AG09319 (cell line): Measurements from ENCODE around the gene PTH1R.

Experiments used
- DNase-seq: peaks from one replicate; pipeline ENCODE4 v3.0.0-alpha.2; 2010; ENCODE audit warnings: low read depth; ENCODE audit errors: extremely low read depth
- CTCF ChIP-seq: IDR thresholded peaks from 2 replicates; pipeline ENCODE4 v1.5.1; 2011; ENCODE audit warnings: low read depth, mild to moderate bottlenecking, inconsistent platforms, low read length, moderate library complexity

PTH1R gene

GRCh38 chr3:46861605-46862368 lies 15.7 kb upstream of the PTH1R start:
- no peak for TF ChIP-seq CTCF
- DNase-seq = no peak

- no peak for DNase-seq
- TF ChIP-seq CTCF = no peak
These were observed 15.0 kb upstream of the PTH1R start for GRCh38 chr3:46862369-46863025.

DNA sequence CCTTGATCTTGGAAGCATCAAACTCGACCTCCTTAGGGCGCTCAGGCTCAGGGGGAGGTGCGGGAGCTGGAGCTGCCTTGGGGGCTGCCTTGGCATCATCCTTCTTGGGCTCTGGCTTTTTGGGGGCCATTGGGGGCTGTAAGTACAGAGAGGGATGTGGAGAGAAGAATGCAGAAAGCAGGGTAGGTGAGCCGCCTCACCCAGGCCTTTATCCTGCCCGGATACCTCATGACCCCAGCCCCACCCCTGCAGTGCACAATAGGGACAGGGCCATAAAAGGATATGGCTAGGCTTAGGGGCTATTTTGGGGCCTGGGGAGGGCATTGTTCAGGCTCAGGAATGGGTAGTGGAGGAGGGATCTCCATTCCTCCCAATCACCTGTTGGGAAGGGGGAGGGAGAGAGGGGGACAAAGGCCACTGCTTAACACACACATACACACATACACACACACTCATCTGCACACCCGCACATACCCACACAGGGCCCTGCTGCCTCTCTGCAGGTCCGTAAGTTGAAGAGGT lies 14.2 kb upstream of the PTH1R start, which contains the start of gene MYL3:
Gene MYL3 (minus strand): TSS at position 184 of the 522 bp plus-strand sequence. CDS start 54 bp downstream, at position 130.
- no peak for DNase-seq
- no peak for TF ChIP-seq CTCF

DNA sequence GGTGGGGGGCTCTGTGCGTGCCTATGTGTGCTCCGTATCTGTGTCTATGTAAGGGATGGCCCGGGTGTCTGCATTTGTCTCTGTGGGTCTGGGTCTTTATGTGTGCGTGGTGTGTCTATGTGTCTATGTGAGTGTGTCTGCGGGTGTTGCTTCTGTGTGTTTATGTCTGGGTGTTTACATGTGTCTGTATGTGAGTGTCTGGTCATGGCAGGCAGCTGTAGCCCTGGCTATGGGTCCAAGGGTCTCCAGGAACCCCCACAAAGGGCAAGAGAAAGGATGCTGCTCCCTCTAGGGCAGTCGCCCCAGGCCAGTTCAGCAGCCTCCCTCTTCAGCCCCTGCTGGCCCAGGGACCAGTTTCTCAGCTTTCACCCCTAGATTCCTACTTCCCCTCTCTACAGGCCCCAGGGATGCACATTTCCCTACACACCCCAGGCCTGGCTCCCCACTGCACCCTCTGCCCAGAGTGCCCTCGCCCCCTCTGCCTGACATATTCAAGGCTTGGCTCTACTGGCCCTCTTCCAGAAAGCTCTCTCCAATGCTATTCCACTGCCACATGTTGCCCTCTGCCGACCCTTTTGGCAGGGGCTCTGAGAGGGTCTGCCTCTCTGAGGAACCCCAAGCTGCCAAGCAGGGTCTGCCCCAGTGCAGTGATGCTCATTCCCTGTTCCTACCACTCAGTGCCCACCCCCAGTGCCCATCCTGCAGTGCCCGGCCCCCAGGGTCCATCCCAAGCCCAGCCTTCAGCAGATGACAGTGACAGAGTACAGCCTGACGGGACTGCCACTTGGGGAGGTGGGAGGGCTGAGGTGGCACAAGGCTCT lies 13.2 kb upstream of the PTH1R start:
- TF ChIP-seq CTCF = no peak
- no peak for DNase-seq

GRCh38 chr3:46865031-46865507 lies 12.5 kb upstream of the PTH1R start:
- peak; percentile 30 for DNase-seq
- no peak for TF ChIP-seq CTCF

DNA sequence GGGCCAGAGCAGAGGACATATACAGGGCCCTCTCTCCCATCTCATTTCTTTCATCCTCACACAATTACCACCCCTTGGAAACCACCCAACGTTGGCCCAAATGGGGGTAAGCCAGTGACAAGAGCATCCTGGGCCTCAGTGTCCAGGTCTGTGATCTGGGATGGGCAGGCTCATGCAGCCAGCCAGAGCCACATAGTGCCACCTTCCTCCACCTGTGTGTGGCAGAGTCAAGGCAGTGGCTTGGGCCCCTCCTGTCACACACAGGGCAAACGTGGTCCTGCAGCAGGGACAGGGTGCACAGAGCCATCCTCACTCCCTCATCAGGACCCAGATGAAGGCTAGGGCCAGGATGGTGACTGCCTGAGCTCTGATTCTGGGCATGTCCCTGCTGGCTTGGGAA lies 12.0 kb upstream of the PTH1R start:
- no peak for TF ChIP-seq CTCF
- DNase-seq = no peak
